Left hindlimb (tissue), 1 donor: ENCODE data around the gene BTLA.
"Not testable (repeated sequence)": the region's sequence is repeated elsewhere in the genome, so short reads cannot be mapped to it uniquely, and the experiment has no call there.

Source experiments
- DNase-seq: peaks from one replicate; pipeline ENCODE4 v3.0.0-alpha.2; 2018

BTLA gene

GRCh38 chr3:112498914-112499711, at the start of gene BTLA:
Gene BTLA, minus strand, starts transcription at chr3:112499472. Its CDS starts 114 bp downstream, at chr3:112499358.
- DNase-seq: no peak

DNA sequence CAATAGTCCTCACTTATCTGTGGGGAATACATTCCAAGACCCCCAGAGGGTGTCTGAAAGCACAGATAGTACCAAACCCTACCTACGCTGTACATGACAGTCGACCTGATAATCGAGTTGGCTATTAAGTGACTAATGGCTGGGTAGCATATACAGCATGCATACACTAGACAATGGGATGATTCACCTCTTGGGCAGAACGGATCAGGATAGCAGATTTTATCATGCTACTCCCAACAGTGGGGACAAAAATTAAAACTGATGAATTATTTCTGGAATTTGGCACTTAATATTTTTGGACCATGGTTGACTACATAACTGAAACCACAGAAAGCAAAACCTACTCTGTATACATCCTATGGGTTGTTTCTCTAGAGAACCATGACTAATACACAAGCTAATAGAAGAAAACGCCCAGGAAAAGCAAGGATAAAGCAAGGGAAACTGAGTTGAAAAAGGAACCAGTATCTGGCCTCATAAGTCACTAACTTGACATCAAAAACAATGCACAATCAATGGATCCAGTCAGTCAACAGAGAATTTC, 47.0 kb upstream of the BTLA start:
- DNase-seq: no peak

DNA sequence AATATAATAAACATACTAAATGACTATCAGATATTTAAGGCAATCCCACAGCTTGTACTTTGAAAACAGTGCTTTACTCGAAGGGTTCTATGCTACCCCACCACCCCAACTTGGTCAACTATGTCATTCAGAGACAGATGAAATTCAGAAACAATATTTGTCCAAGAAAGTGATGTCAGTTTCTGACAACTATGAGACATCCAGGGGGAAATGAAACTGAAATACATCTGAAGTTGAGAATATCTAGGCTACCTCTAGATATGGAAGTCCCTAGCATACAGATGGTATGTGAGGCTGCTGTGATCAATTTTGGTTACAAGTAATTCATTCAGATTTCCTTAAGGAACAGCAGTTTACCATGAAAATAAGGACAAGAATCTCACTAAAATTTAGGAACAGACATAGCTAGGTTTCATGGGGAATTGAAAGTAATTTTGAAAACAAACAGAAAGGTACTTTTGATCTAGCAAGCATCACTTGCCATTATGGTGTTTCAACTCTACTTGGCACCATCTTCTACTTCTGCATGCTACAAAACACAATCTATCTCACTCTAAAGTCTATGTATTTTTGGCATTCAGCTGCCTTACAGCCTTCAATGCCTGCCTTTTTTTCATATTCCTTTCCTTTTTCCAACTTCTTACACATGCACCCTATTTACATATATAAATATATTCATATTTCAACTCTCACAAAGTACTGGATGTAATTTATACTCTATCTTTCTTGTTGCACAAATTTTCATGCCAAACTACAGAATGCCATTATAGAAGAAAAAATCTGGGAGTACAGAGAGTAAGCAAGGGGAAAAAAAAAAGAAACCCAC, 40.8 kb upstream of the BTLA start:
- no peak for DNase-seq

- no peak for DNase-seq
These were observed 32.1 kb upstream of the BTLA start for GRCh38 chr3:112531358-112531781.

DNA sequence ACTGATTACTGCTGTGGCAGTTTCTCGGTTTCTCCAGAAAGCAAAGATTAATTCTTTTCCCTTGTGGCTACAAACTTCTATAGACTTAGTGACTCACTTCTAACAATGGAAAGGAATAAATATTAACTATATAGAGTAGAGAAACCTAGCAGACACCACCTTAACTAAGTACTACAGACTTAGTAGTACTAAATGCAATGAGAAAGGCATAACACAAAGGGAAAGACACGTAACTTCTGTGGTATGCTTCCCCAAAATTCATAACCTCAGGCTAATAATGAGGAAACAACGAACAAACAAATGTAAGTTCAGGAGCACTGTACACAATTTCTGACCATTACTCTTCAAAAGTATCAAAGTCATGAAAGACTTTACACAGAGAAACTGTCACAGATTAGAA, 31.3 kb upstream of the BTLA start:
- no peak for DNase-seq

DNA sequence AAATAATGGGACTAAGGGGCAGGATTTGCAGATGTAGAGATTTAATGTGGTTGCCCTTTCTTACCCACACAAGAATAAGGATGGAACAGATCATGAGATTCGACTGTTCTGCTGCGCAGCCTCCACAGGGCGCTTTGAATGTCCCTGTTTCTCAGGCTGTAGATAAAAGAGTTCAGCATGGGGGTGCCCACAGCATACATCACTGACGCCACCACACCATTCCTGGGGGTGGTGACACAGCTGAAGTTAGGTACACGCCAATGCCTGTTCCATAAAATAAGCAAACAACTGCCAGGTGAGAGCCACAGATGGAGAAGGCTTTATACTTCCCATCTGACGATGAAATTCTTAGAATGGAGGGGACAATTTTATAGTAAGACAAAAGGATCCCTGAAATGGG, 24.9 kb upstream of the BTLA start:
- DNase-seq: not testable (repeated sequence)

DNA sequence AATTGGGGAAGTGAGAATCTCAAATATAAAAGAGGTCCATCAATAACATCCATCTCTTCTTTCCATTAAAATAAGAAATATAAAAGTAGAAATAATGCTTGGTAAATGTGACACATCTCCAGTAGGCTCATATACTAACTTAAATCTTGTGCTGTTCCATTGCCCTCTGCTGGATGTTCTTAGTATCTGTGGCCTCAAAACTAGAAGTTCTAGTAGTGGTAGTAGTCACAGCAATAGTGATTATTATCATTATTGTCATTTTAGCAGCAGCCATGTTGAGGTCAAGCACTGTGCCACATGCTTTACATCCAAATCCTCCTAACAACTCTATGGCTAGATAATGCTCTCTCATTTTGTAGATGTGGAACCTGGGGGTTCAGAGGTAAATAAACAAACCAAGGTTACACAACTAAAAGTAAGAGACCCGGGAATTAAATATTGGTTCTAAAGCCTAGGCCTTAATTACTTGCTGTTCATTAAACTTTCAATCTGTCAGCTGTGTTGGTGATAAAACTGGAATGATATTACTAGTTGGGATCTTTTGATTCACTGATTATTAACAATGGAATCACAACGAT, 20.2 kb upstream of the BTLA start:
- DNase-seq: no peak

DNA sequence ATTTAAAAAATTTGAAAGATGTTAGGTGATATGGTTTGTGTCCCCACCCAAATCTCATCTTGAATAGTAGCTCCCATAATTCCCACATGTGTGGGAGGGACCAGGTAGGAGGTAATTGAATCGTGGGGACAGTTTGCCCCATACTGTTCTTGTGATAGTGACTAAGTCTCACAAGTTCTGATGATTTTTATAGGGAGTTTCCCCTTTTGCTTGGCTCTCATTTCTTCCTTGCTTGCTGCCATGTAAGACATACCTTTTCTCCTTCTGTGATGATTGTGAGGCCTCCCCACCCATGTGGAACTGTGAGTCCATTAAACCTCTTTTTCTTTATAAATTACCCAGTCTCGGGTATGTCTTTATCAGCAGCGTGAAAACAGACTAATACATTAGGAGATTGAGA, 19.7 kb upstream of the BTLA start:
- DNase-seq: not testable (repeated sequence)

DNA sequence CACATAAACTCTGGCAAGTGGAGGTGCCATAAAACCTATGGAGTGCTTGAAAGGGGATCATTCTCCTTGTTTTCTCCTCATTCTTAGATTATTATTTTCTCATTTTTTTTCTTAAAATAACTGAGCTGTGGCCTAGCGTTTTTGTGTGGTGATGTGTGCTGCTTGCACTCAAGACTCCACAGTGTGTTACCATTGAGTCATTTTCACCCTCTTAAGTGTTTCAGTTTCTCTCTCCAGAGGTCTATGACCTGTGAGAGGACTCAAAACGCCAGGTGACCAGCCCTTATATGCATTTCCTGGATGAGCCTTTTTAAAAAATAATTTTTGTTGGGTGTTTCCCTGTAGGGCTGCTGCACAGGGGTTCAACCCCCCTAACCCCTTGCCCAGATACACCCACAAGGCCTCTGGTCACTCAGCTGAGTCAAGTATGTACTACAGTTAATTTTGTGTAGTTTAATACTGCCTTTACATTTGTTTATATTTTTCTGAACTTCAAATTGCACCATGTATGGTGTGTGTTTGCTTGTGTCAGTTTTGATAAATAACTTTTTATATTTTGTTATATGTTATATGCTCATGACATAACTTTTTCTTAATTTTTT, 15.4 kb upstream of the BTLA start:
- DNase-seq: no peak

GRCh38 chr3:112512320-112512719, 13.0 kb upstream of the BTLA start:
- no peak for DNase-seq

DNA sequence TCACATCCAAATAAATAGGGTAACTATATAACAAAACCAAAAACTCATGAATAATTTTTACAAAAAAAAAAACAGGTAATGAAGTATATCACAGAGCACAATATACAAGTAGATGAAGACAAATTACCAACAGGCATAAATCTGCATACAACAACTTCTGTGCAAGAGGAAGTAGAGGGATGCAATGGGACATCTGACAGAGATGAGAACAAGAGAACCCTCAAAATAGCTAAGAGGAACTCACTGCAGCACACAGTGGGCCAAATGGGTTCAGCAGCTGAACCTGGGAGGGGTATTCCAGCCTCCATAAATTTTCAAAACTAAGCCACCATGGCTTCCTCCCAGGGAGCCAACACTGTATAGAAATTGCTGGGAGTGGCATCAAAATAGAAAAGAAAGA, 9.6 kb upstream of the BTLA start:
- no peak for DNase-seq

GRCh38 chr3:112508261-112508660, 9.0 kb upstream of the BTLA start:
- no peak for DNase-seq

- DNase-seq: no peak
These were observed 6.6 kb upstream of the BTLA start for GRCh38 chr3:112505907-112506306.

DNA sequence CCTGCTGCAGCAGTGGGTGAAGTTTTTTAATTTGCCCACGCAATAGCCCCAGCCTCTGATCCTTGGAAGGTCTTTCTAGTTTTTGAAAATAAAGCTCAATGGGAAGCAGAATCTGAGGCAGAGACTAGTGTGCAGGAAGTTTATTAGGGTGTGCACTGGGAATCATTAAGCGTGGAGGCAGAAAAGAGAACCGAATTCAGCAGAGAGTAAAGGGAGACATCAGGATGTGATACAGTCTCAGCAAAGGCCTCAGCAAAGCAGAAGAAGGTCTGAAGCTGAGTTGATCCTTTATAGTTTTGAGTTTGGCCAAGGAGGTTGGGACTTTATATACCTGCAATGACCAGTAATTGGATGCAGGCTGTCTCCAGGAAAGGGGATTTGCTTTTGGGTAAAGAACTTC, 4.9 kb upstream of the BTLA start:
- no peak for DNase-seq

DNA sequence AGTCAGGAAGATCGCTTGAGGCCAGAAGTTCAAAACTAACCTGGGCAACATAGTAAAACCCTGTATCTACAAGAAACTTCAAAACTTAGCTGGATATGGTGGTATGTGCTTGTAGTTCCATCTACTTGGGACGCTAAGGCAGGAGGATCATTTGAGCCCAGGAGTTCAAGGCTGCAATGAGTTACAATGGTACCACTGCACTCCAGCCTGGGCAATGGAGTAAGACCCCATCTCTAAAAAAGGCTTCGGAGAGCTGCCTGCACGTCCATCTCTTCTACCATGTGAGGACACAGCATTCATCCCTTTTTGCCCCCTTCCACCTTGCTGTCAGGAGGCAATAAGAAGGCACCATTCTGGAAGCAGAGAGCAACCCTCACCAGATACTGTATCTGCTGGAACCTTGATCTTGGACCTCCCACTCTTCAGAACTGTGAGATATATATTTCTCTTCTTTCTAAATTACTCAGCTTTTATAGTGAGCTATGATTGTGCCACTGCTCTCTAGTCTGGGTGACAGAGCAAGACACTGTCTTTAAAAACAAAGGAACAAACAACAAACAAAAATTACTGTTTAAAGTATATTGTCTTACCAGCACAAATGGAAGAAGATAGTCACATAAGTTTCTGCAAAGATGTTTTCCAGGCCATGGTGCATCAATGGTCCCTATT, 4.2 kb upstream of the BTLA start:
- DNase-seq: no peak

DNA sequence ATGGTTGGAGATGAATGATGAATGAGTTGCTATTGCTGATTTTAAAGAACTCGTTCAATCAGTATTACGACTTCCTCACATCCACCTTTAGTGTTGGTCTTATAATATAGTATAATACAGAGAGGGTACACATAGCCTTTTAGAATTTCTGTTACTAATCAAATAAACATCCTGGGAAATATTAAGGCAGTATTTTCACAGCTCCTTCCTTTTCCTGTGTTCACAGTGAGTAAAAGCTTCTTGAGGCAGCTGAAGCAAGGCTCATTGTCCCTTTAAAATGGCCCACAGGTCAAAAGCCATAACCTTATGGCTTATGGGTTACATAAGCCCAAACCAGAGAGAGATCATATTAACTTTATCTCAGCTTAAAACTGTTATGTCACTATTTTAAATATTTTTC, 1.3 kb upstream of the BTLA start:
- no peak for DNase-seq

GRCh38 chr3:112497897-112498548, 1.2 kb downstream of the BTLA start:
- DNase-seq: no peak

DNA sequence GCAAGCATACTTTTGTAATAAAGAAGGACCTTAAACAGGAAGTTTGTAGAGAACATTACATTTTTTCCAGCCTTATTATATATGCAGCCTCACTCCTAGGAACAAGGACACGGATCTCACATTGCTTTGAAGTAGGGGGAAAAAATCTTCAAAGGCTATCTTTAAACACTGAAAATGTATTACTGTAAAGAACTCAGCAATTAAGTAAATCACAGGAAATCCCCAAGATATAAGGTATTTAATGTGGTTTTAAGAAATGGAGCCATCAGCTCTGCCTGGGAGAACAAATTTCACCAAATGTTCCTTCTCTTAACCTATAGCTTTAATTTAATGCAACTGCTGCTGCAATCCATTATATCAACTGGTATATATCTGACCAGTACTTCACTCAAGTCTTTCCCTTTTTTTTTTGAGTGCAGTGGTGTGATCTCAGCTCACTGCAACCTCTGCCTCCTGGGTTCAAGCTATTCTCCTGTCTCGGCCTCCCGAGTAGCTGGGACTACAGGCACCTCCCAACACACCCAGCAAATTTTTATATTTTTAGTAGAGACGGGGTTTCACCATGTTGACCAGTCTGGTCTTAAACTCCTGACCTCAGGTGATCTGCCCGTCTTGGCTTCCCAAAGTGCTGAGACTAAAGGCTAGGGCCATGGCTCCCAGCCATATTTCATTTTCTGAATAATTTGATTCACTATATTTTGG, 2.8 kb downstream of the BTLA start:
- no peak for DNase-seq

- DNase-seq: not testable (repeated sequence)
These were observed 4.9 kb downstream of the BTLA start for GRCh38 chr3:112494448-112494767.

- no peak for DNase-seq
These were observed 7.1 kb downstream of the BTLA start for GRCh38 chr3:112492124-112492523.

DNA sequence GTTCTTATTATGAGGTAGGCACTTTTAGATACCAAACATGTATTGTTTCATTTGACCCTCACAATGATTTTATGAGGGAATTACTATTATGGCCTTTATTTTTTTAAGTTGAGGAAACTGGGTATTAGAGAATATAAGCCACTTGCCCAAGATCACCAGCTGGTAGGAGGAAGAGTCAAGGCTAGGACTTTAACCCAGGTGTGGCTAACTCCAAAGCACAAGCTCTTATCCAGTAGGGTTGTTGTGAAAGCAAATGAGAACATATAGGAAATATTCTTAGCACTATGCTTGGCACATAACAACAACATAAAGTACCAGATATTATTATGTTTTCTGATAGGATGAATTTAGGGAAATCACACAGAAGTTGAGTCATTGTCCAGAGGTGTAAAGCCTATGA, 7.9 kb downstream of the BTLA start:
- no peak for DNase-seq
